Astrocyte of the spinal cord (primary cell): ENCODE results near the gene CAV2.

Source experiments
- DNase-seq: peaks from one replicate; pipeline ENCODE4 v3.0.0; 2011; ENCODE audit warnings: low read depth, low spot score
- H3K4me3 ChIP-seq: 2 replicates; pipeline ENCODE4 v1.5.1; 2011; ENCODE audit warnings: low read depth, mild to moderate bottlenecking, low read length, moderate library complexity
- in situ Hi-C: cut with HindIII; loops from 2 replicates; pipeline ENCODE4 v1.10.0; 2017; ENCODE audit warnings: low sequenced_read_pairs
- TF ChIP-seq, protein P1 (sequence below): IDR thresholded peaks from 2 replicates; pipeline ENCODE4 v1.5.1; 2012; ENCODE audit warnings: low read depth, mild to moderate bottlenecking, low read length, inconsistent platforms

The CAV2 gene

DNA sequence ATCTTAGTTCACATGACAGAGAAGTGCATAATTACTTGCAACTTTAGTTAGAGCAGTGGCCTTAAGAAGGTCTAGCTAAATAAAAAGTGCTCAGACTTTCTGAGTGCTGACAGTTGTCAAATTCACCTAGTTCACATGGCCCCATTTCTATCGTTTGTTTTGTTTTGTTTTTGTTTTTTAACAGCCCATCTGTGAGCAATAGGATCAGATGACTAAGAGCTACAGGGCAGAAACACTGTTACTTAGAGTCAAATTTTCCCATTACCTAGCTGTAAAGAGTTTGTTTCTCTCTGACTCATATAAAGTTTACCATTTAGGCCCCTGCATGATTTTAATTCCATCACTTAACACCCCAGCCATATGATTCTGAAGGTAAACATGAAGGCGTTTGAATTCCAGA is 44.1 kb downstream of the CAV2 start:
- no peak overlapping the region for H3K4me3 ChIP-seq
- peak; percentile 48 for DNase-seq
- TF ChIP-seq, protein P1, sequence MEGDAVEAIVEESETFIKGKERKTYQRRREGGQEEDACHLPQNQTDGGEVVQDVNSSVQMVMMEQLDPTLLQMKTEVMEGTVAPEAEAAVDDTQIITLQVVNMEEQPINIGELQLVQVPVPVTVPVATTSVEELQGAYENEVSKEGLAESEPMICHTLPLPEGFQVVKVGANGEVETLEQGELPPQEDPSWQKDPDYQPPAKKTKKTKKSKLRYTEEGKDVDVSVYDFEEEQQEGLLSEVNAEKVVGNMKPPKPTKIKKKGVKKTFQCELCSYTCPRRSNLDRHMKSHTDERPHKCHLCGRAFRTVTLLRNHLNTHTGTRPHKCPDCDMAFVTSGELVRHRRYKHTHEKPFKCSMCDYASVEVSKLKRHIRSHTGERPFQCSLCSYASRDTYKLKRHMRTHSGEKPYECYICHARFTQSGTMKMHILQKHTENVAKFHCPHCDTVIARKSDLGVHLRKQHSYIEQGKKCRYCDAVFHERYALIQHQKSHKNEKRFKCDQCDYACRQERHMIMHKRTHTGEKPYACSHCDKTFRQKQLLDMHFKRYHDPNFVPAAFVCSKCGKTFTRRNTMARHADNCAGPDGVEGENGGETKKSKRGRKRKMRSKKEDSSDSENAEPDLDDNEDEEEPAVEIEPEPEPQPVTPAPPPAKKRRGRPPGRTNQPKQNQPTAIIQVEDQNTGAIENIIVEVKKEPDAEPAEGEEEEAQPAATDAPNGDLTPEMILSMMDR = no peak
- in situ Hi-C loops = no loop called here

DNA sequence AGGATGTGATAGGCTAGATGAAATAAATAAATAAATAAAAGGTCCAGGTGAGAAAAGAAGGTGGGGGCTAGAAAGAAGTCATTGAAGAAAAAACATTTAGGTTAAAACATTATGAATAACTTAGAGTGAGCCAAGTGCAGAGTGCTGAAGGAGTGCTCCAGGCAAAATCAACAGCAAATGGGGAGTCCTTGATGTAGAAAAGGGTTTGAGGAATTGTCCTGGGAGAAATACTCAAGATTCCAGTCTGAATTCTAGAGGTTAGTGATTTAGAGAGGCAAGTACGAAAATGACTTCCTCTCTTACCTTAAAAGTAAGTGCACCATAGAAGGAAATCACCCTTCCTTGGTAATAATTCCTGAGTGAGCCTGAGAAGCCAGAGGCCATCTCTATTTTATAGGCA is 44.9 kb downstream of the CAV2 start:
- in situ Hi-C loops = no loop called here
- no peak for DNase-seq
- TF ChIP-seq, protein P1 = no peak
- H3K4me3 ChIP-seq = no peak overlapping the region

DNA sequence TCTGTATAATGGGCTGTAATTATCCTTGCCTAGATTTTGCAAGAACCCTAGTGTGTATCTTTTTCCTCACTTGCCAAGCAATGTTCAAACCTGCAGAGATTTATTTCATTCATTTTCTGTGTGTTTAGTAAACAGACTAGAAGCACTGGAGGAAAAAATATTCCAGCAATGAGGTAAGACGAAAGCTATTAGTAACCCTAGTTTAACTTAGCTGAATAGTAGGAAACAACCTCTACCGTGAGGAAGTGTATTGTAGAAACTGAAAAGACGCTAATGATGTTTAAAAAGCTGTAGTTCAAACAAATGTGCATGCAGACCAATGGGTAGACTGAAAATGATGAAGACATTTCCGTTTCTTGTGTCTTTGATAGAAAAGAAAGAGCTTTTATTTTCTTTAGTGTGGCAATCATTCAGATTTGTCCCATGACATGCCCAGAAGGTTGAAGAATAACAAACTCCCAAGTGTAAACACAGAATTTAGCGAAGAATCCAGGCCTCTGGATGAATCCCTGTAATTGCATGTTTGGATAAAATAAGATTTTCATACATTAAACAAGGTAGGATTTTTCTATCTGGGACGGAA is 46.0 kb downstream of the CAV2 start:
- no peak for DNase-seq
- no peak overlapping the region for H3K4me3 ChIP-seq
- TF ChIP-seq, protein P1 = no peak
- in situ Hi-C loops = no loop called here

DNA sequence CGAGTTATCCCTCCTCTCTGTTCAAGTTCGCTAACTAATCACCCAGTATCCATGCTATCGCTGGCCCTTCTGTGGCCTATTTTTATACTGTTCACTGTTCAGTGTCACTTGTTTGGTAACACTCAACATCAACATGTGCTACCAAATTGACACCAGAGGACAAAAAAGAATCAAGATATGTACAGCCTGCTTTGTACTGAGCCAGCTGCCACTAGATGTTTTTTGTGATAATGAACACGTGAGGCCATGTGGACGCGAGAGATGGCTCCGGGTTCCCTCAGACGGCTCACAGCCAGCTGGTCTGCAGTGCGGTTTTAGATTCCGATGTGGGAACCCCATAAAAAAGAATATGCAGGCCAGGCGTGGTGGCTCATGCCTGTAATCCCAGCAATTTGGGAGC is 46.5 kb downstream of the CAV2 start:
- in situ Hi-C loops = no loop called here
- no peak for DNase-seq
- TF ChIP-seq, protein P1 = no peak
- H3K4me3 ChIP-seq = no peak overlapping the region

DNA sequence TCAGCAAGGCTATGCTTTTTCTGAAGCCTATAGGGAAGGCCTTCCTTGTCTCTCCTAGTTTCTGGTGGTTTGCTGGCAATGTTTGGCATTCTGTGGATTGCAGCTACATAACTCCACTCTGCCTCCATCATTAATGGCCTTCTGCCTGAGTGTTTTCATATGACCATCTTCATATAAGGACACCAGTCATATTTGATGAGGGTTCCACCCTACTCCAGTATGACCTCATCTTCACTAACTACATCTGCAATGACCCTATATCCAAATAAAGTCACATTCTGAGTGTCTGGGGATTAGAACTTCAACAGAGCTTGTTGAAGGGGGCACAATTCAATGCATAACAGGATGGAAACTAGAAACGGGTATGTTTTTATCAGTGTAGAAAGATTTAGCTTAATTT is 47.4 kb downstream of the CAV2 start:
- TF ChIP-seq, protein P1 = no peak
- no peak for DNase-seq
- in situ Hi-C loops = no loop called here
- H3K4me3 ChIP-seq = no peak overlapping the region

DNA sequence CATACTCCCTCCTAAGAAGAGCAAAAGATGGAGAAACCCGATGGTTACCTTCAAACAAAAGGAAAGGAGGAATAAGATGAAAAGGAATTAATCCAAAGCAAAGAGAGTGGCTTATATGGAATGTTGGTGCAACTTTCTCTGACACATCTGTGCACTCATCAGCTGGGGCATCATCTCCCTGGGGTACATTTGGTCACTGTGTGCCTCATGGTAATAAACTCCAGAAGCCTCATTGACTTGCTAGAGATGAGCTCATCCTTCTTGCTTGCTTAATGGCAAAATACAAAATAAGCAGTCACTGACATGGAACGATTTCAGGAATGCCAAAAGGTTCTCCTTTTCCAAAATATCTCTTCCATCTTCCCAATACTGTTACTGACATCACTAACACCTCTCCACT is 47.8 kb downstream of the CAV2 start:
- TF ChIP-seq, protein P1 = no peak
- DNase-seq = no peak
- in situ Hi-C loops = no loop called here

DNA sequence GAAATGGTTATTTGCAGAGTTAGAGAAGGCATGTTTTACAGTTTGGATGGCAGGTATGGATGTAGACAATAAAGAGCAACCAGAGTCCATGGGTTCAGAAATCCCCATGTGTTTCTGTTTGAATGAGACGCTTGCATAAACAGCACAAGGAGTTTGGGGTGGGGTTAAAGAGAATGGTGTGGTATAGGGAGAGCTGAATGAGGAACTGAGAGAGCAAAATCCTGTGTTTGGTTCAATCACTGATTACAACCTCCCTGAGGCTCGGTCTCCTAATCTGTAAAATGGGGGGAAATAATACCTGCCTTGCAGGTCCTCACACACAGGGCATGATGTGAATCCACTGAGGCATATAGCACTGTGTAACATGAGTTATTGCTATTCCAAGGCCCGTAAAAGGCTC is 49.0 kb downstream of the CAV2 start:
- DNase-seq = no peak
- TF ChIP-seq, protein P1 = no peak
- in situ Hi-C loops = no loop called here
- no peak overlapping the region for H3K4me3 ChIP-seq

More for the DNA sequence above, 47.8 kb downstream of the CAV2 start:
- H3K4me3 ChIP-seq = no peak overlapping the region
